H1 (cell line): Measurements from ENCODE around the gene MAST1. TPM values are rescaled to one million over a fixed set of nuclear protein-coding genes. Genes with fewer than 3 reads are reported as not detected.
A peak's percentile ranks its signal among the peaks of the same experiment; 100 is the strongest.

Source experiments
- EGR1 ChIP-seq: IDR thresholded peaks from 2 replicates; pipeline ENCODE4 v1.6.1; 2011; ENCODE audit warnings: low read depth, low read length, borderline replicate concordance
- FOSL1 ChIP-seq: IDR thresholded peaks from 2 replicates; pipeline ENCODE4 v1.6.1; 2011; ENCODE audit warnings: mild to moderate bottlenecking, low read depth, low read length, moderate library complexity; ENCODE audit not compliant: insufficient read depth
- NRF1 ChIP-seq: IDR thresholded peaks from 2 replicates; pipeline ENCODE4 v1.6.1; 2011; ENCODE audit warnings: mild to moderate bottlenecking, low read depth, low read length, improper control_type of control experiment
- POLR2AphosphoS5 ChIP-seq: IDR thresholded peaks from 2 replicates; pipeline ENCODE4 v1.6.1; 2011; ENCODE audit warnings: low read depth, low read length
- RFX5 ChIP-seq: IDR thresholded peaks from 2 replicates; pipeline ENCODE4 v1.6.1; 2011; ENCODE audit warnings: low read depth, low read length, improper control_type of control experiment, borderline replicate concordance
- SIN3A ChIP-seq, 2 experiments: IDR thresholded peaks in 1 of 2; conservative IDR thresholded peaks in 1 of 2; 2 replicates each; pipeline ENCODE4 v1.6.1; 2011 to 2012; ENCODE audit warnings: low read length in 2 of 2, improper control_type of control experiment in 1 of 2, low read depth in 1 of 2, mild to moderate bottlenecking in 1 of 2
- TAF1 ChIP-seq: IDR thresholded peaks from 2 replicates; pipeline ENCODE4 v1.6.1; 2011; ENCODE audit warnings: mild to moderate bottlenecking, low read depth, low read length
- YY1 ChIP-seq: IDR thresholded peaks from 2 replicates; pipeline ENCODE4 v1.6.1; 2011; ENCODE audit warnings: low read depth, mild to moderate bottlenecking, low read length
- polyA plus RNA-seq, 7 experiments: library from polyadenylated mRNA; depleted of rRNA in 3 of 7; stranded (reverse) in 5 of 7; unstranded in 2 of 7; fragments of >200 nt in 5 of 7; fragments of 200-250 nt in 2 of 7; gene quantifications; 1 replicate in 5 of 7; 2 replicates in 1 of 7; 4 replicates in 1 of 7; pipeline versions ENCODE4 v1.2.1 to v1.2.3, GENCODE V29; 2011 to 2013; ENCODE audit warnings: missing spikeins in 2 of 7, mixed read lengths in 2 of 7
- total RNA-seq: library from RNA; stranded (reverse); fragmentation: NEBNext Ultra II Directional; extraction: Animal tissue kit (Norgen Biotek cat#: 25700); gene quantifications from 2 replicates; pipeline ENCODE4 v1.2.1, GENCODE V29; 2021
- TF ChIP-seq, protein P1 (sequence below), 3 experiments: IDR thresholded peaks; 1 replicate in 2 of 3; 2 replicates in 1 of 3; pipeline versions ENCODE4 v1.5.1 to v1.6.1; 2011; ENCODE audit warnings: low read length in 3 of 3, mild to moderate bottlenecking in 3 of 3, inconsistent platforms in 2 of 3, low read depth in 1 of 3, moderate library complexity in 1 of 3; ENCODE audit not compliant: insufficient read depth in 1 of 3; ENCODE audit errors: control extremely low read depth in 1 of 3

Gene MAST1
- total and polyA plus RNA-seq, 2 of the 8 experiments (the other 6 are each of a cell fraction or from before 2014, with no cell fraction given): 15.6 to 28.3 TPM

DNA sequence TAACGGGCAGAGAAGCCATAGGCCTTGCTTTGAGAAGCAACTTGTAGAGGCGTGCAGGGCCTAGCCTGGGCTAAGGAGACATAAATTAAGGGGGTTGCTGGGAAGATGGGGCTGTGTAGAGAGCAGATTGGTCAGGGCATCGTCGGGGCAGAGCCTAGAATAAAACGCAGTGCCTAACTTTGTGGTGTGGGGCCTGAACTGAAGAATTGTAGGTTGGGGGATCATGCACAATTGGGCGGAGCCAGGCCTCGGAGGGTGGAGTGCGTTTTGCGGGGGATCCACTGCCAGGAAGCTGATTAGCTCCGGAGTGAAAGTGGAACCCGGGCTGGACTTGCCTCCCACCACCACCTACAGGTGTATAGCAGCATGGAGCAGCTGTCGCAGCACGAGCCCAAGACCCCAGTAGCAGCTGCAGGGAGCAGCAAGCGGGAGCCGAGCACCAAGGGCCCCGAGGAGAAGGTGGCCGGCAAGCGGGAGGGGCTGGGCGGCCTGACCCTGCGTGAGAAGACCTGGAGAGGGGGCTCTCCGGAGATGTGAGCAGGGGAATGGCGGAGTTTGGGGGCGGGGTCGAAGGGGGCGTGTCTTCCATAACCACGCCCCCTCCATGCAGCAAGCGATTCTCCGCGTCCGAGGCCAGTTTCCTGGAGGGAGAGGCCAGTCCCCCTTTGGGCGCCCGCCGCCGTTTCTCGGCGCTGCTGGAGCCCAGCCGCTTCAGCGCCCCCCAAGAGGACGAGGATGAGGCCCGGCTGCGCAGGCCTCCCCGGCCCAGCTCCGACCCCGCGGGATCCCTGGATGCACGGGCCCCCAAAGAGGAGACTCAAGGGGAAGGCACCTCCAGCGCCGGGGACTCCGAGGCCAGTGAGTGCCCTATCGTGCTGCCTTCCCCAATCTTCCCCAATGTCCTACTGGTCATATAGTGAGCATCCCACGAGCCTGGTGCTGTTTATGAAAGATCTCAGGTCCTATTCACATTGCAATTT lies 29.1 kb downstream of the MAST1 start (continued):
- TF ChIP-seq SIN3A (conservative IDR thresholded peaks at IDR 0.05 in 1 of 2, IDR thresholded peaks at IDR 0.05 in 1 of 2; ENCODE audit: low read depth in 1 of 2, low read length in 2 of 2) (0 out of 4 replicates have a peak, but pooled peaks of 1 of the 2 experiments have one; percentile 27), FOSL1 (no peak), RFX5 (no peak), TAF1 (peak; percentile 60), POLR2AphosphoS5 (0 out of 2 replicates have a peak, but pooled peaks have one; percentile 13), EGR1 (no peak), NRF1 (no peak), YY1 (peak; percentile 86)
- TF ChIP-seq, protein P1, sequence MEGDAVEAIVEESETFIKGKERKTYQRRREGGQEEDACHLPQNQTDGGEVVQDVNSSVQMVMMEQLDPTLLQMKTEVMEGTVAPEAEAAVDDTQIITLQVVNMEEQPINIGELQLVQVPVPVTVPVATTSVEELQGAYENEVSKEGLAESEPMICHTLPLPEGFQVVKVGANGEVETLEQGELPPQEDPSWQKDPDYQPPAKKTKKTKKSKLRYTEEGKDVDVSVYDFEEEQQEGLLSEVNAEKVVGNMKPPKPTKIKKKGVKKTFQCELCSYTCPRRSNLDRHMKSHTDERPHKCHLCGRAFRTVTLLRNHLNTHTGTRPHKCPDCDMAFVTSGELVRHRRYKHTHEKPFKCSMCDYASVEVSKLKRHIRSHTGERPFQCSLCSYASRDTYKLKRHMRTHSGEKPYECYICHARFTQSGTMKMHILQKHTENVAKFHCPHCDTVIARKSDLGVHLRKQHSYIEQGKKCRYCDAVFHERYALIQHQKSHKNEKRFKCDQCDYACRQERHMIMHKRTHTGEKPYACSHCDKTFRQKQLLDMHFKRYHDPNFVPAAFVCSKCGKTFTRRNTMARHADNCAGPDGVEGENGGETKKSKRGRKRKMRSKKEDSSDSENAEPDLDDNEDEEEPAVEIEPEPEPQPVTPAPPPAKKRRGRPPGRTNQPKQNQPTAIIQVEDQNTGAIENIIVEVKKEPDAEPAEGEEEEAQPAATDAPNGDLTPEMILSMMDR (IDR thresholded peaks at IDR 0.05; ENCODE audit: control extremely low read depth in 1 of 3, insufficient read depth in 1 of 3, low read depth in 1 of 3, low read length in 3 of 3): peak; percentile 0 to 31 (median 3); a peak in 2 of 4 replicates
